ENCODE measurements around the gene EHBP1.

DNA sequence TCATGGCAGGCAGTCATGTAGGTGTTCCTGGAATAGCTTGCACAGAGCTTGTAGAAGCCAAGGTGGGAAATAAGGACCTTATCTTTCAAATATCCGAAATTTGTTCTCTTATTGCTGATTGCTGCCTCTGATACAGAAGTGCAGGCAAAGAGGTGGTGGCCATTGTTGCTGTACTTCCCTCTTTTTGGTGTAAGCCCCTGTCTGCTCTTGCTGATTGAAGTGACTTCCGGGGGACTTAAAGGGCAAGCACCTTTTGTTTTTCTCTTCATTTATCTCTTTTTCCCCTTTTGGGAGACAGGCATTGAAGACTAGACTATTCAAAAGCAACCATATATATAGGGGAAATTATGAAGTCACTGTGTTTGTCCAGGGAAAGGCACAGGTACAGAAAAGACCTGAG is 213.5 kb downstream of the EHBP1 start:
- TF ChIP-seq TAF1 (IDR thresholded peaks at IDR 0.05; ENCODE audit: low read depth) (no peak), NFIC (IDR thresholded peaks at IDR 0.05) (no peak), CEBPB (IDR thresholded peaks at IDR 0.05) (no peak), RAD21 (IDR thresholded peaks at IDR 0.05; ENCODE audit: low read depth) (no peak)
- TF ChIP-seq, protein P1, sequence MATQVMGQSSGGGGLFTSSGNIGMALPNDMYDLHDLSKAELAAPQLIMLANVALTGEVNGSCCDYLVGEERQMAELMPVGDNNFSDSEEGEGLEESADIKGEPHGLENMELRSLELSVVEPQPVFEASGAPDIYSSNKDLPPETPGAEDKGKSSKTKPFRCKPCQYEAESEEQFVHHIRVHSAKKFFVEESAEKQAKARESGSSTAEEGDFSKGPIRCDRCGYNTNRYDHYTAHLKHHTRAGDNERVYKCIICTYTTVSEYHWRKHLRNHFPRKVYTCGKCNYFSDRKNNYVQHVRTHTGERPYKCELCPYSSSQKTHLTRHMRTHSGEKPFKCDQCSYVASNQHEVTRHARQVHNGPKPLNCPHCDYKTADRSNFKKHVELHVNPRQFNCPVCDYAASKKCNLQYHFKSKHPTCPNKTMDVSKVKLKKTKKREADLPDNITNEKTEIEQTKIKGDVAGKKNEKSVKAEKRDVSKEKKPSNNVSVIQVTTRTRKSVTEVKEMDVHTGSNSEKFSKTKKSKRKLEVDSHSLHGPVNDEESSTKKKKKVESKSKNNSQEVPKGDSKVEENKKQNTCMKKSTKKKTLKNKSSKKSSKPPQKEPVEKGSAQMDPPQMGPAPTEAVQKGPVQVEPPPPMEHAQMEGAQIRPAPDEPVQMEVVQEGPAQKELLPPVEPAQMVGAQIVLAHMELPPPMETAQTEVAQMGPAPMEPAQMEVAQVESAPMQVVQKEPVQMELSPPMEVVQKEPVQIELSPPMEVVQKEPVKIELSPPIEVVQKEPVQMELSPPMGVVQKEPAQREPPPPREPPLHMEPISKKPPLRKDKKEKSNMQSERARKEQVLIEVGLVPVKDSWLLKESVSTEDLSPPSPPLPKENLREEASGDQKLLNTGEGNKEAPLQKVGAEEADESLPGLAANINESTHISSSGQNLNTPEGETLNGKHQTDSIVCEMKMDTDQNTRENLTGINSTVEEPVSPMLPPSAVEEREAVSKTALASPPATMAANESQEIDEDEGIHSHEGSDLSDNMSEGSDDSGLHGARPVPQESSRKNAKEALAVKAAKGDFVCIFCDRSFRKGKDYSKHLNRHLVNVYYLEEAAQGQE (IDR thresholded peaks at IDR 0.05; ENCODE audit: low read depth): no peak
